ENCODE measurements around the gene FAM193A. TPM values are rescaled to one million over a fixed set of nuclear protein-coding genes. Genes with fewer than 3 reads are reported as not detected.

FAM193A gene
- total and polyA plus RNA-seq, 12 donors, result 7.5 to 20.6 (median 15.9) TPM

- Histone ChIP-seq H3K27me3 (no peaks in the 10 kb centered on the region), H3K27ac (no peak overlapping the region), H3K9me3 (no peaks in the 10 kb centered on the region), H3K36me3 (peaks cover 0 to 99% (median 30%) of the 10 kb centered on the region in 9 donors), H3K4me3 (no peak overlapping the region), H3K4me1 (peaks cover 0 to 26% (median 8%) of the 10 kb centered on the region in 9 donors)
- ATAC-seq (no peak), DNase-seq (no peak)
- intact Hi-C loops (cut with DNase I), result loop anchor here in 2 of 10 donors (5.0 to 10.0 kb wide), 2 partner anchors 416 to 644 kb away; no protein-coding TSS in a partner anchor
- 82% methylated on average over 7 of the region's 7 CpGs for WGBS, 2 donors
- TF ChIP-seq CTCF (IDR thresholded peaks at IDR 0.05), result no peak
These were observed 102.3 kb downstream of the FAM193A start for GRCh38 chr4:2638730-2639129.

- H3K27me3 ChIP-seq, result no peaks in the 10 kb centered on the region
- H3K4me1 ChIP-seq, result peaks cover 0 to 6% (median 4%) of the 10 kb centered on the region in 9 donors
- H3K9me3 ChIP-seq, result no peaks in the 10 kb centered on the region
- H3K4me3 ChIP-seq, result no peak overlapping the region
- H3K27ac ChIP-seq, result no peak overlapping the region
- DNase-seq (no peak), ATAC-seq (no peak)
- peaks cover 0 to 98% (median 43%) of the 10 kb centered on the region in 9 donors for H3K36me3 ChIP-seq
- 87 to 94% methylated on average over 7 of the region's 7 CpGs for WGBS, 2 donors
- intact Hi-C loops (cut with DNase I), result no loop called here
- TF ChIP-seq CTCF (IDR thresholded peaks at IDR 0.05), result no peak
These were observed 106.5 kb downstream of the FAM193A start for GRCh38 chr4:2642968-2643367.

DNA sequence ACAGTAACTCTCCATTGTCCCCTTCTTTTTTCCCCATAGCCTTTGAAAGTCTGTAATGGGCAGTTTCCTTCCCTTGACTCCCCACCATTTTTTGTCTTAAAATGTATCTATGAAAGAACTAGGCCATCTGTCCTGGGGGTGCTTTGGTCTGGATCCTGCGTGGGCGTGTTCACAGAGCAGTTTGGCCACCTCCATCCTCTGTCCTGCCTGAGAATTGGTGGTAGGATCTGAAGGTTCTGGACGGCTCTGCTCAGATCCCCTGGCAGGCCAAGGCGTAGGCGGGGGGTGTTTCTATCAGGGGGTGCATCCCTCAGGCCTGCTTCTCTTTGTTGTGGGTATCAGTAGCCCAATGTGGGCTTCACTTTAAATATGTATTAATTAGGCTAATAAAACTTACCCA lies 107.1 kb downstream of the FAM193A start:
- DNase-seq (no peak), ATAC-seq (no peak)
- WGBS, 2 donors, result 93 to 96% methylated on average over 5 of the region's 5 CpGs
- intact Hi-C loops (cut with DNase I), result no loop called here
- no peak overlapping the region for H3K4me3 ChIP-seq
- no peaks in the 10 kb centered on the region for H3K4me1 ChIP-seq
- no peaks in the 10 kb centered on the region for H3K9me3 ChIP-seq
- H3K36me3 ChIP-seq, result peaks cover 0 to 98% (median 44%) of the 10 kb centered on the region in 9 donors
- no peak for TF ChIP-seq CTCF (IDR thresholded peaks at IDR 0.05)
- H3K27me3 ChIP-seq, result no peaks in the 10 kb centered on the region
- no peak overlapping the region for H3K27ac ChIP-seq

DNA sequence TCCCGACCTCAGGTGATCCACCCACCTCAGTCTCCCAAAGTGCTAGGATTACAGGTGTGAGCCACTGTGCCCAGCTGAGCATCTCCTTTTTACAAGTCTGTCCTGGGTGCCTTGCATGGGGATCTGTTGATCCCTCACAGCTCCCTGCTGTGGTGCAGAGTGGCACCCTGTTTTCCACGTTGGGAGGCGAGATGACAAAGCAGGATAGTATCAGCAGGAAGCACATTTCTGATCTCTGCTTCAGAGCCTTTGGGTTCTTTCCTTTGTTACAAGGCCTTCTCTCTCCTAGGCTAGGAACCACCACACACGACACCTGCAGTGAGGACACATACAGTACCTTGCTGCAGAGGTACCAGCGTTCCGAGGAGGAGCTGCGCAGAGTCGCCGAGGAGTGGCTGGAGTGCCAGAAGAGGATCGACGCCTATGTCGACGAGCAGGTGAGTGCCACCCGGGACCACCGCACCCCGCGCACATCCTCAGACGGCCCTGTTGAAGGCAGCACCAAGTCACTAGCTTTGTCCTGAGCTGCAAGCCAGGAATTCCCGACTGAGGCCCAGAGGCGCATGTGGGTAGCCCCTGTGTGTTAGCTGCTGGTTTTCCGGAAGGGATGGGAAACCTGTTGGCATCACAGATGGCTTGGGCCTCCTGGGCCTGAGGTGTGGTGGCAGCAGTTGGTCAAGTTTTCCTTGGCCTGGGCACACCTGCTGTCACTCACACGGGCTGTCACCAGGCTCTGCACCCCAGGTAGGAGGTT lies 110.1 kb downstream of the FAM193A start:
- H3K9me3 ChIP-seq, result no peaks in the 10 kb centered on the region
- no peak overlapping the region for H3K4me3 ChIP-seq
- intact Hi-C loops (cut with DNase I), result no loop called here
- H3K27me3 ChIP-seq, result no peaks in the 10 kb centered on the region
- ATAC-seq, result no peak
- H3K27ac ChIP-seq, result no peak overlapping the region
- no peaks in the 10 kb centered on the region for H3K4me1 ChIP-seq
- WGBS, 2 donors, result 94 to 95% methylated on average over 22 of the region's 22 CpGs
- DNase-seq, result no peak
- H3K36me3 ChIP-seq, result peaks cover 0 to 98% (median 45%) of the 10 kb centered on the region in 9 donors
- TF ChIP-seq CTCF (IDR thresholded peaks at IDR 0.05), result no peak

All from heart right ventricle (tissue), 16 donors.